A673 (cell line): ENCODE data around the gene CFAP57. TPM values are rescaled to one million over a fixed set of nuclear protein-coding genes. Genes with fewer than 3 reads are reported as not detected.

Experiments used
- BruUV-seq: library from RNA; stranded (reverse); fragments of 400-500 nt; replicated peaks from 2 replicates; lab custom pipeline; 2021; lab: Mats Ljungman, UMichigan
- CTCF ChIA-PET: fragments of 300-600 bp; sonication (Branson Sonifier 250); formaldehyde crosslinking; loops from one replicate; lab custom pipeline; 2022; ENCODE audit warnings: antibody characterized with exemption; lab: Charles Lee
- POLR2A ChIA-PET: fragments of 300-600 bp; sonication (Branson Sonifier 250); formaldehyde crosslinking; loops from one replicate; lab custom pipeline; 2022; ENCODE audit warnings: antibody characterized with exemption; ENCODE audit not compliant: low non-redundant PET; lab: Charles Lee
- DNase-seq: peaks from one replicate; pipeline ENCODE4 v3.0.0-alpha.2; 2015; ENCODE audit warnings: low spot score
- H3K27ac ChIP-seq: fragments of 200-600 bp; sonication (generic); 2 replicates; pipeline ENCODE4 v1.5.1; 2016; ENCODE audit warnings: mixed run types, low read depth, mild to moderate bottlenecking, mixed read lengths, antibody characterized with exemption, low read length; ENCODE audit not compliant: poor library complexity, severe bottlenecking
- H3K27me3 ChIP-seq: fragments of 200-600 bp; sonication (generic); replicated peaks from 2 replicates; pipeline ENCODE4 v1.6.1; 2017; ENCODE audit warnings: mixed run types, low read depth, mild to moderate bottlenecking, mixed read lengths, antibody characterized with exemption, low read length; ENCODE audit not compliant: insufficient read depth, poor library complexity
- H3K36me3 ChIP-seq: fragments of 200-600 bp; sonication (generic); 2 replicates; pipeline ENCODE4 v1.6.1; 2016; ENCODE audit warnings: mixed run types, mild to moderate bottlenecking, mixed read lengths, antibody characterized with exemption, low read length; ENCODE audit not compliant: insufficient read depth, poor library complexity, severe bottlenecking
- H3K4me1 ChIP-seq: fragments of 200-600 bp; sonication (generic); 2 replicates; pipeline ENCODE4 v1.6.1; 2017; ENCODE audit warnings: mixed run types, mild to moderate bottlenecking, mixed read lengths, antibody characterized with exemption, low read length; ENCODE audit not compliant: insufficient read depth, poor library complexity, severe bottlenecking
- H3K4me3 ChIP-seq: fragments of 200-600 bp; sonication (generic); 2 replicates; pipeline ENCODE4 v1.5.1; 2016; ENCODE audit warnings: low read depth, mixed run types, mild to moderate bottlenecking, mixed read lengths, low read length; ENCODE audit not compliant: poor library complexity, severe bottlenecking
- H3K9me3 ChIP-seq: fragments of 200-600 bp; sonication (generic); 2 replicates; pipeline ENCODE4 v1.6.1; 2016; ENCODE audit warnings: mixed run types, low read depth, mild to moderate bottlenecking, mixed read lengths, antibody characterized with exemption, low read length; ENCODE audit not compliant: poor library complexity, severe bottlenecking
- EZH2 ChIP-seq: fragments of 200-600 bp; sonication (generic); IDR thresholded peaks from 2 replicates; pipeline ENCODE4 v1.6.1; 2017; ENCODE audit warnings: borderline replicate concordance, low read depth, mild to moderate bottlenecking, mixed read lengths, antibody characterized with exemption, low read length; ENCODE audit not compliant: poor library complexity, severe bottlenecking
- intact Hi-C: fragments of 100-400 bp; cut with micrococcal nuclease; formaldehyde crosslinking; loops from one replicate; pipeline ENCODE4 v1.10.0; 2022; ENCODE audit not compliant: unreplicated experiment
- total RNA-seq: library from RNA; stranded (reverse); gene quantifications from 2 replicates; pipeline ENCODE4 v1.2.3, GENCODE V29; 2021
- TF ChIP-seq, protein P1 (sequence below): fragments of 300-800, 200-600 bp; sonication (generic); conservative IDR thresholded peaks from 2 replicates; pipeline ENCODE4 v1.5.1; 2017; ENCODE audit warnings: low read depth, mild to moderate bottlenecking, antibody characterized with exemption, low read length, moderate library complexity, mixed read lengths

The CFAP57 gene
- total RNA-seq, 1 experiment from 2014 or later: 0.73 TPM

DNA sequence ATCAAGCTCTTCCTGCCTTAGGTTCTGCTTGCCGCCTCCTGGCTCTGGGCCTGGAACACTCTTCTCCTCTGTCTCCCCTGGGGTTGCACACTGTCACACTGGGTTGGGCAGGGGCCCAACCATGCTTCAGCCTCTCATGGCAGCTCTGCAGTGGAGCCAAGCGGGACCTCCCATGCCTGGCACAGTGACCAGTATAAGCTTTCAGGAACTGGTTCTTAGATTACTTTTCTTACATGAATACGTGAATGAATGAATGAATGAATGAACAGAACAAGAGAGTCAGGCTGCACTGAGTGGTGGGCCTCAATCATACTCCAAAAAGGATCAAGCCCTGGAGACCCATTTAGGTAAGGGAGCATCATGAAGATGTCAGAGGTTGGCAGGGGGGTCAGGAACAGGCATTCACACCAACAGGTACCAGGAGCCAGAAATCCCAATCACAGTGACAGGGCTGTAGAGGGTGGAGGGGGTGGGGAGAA is 66.9 kb downstream of the CFAP57 start:
- DNase-seq: no peak

DNA sequence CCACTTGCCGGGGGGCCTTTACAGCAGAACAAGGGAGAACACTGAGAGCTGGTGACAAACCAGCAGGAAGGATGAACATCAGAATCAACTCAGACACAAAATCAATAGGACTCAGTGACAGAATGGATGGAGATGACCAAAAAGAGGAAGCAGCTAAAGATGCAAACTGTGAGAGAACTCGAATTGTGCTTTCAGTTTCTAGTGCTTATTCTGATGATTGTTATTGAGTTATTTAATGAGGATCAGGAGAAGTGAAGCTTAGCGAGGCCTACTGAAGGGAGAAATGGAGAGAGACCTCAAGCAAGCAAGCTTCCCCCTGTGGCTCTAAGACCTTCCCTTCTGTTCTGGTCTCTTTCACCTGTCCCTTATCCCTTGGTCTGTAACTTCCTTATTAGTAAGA is 67.4 kb downstream of the CFAP57 start:
- no peak overlapping the region for H3K4me3 ChIP-seq
- no TSS peak for BruUV-seq
- TF ChIP-seq EZH2: no peak
- TF ChIP-seq, protein P1, sequence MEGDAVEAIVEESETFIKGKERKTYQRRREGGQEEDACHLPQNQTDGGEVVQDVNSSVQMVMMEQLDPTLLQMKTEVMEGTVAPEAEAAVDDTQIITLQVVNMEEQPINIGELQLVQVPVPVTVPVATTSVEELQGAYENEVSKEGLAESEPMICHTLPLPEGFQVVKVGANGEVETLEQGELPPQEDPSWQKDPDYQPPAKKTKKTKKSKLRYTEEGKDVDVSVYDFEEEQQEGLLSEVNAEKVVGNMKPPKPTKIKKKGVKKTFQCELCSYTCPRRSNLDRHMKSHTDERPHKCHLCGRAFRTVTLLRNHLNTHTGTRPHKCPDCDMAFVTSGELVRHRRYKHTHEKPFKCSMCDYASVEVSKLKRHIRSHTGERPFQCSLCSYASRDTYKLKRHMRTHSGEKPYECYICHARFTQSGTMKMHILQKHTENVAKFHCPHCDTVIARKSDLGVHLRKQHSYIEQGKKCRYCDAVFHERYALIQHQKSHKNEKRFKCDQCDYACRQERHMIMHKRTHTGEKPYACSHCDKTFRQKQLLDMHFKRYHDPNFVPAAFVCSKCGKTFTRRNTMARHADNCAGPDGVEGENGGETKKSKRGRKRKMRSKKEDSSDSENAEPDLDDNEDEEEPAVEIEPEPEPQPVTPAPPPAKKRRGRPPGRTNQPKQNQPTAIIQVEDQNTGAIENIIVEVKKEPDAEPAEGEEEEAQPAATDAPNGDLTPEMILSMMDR: no peak
- H3K27me3 ChIP-seq: no peaks in the 10 kb centered on the region
- H3K4me1 ChIP-seq: no peaks in the 10 kb centered on the region
- no peaks in the 10 kb centered on the region for H3K36me3 ChIP-seq
- no peak for DNase-seq
- intact Hi-C loops: no loop called here
- CTCF ChIA-PET: interaction anchor here (1.7 kb wide), 1 partner anchor 175 kb away, joined by 6 read pairs; no protein-coding TSS in a partner anchor
- POLR2A ChIA-PET: no interaction called here
- no peak overlapping the region for H3K27ac ChIP-seq
- no peaks in the 10 kb centered on the region for H3K9me3 ChIP-seq

More for the DNA sequence above, 66.9 kb downstream of the CFAP57 start:
- Histone ChIP-seq H3K27me3 (no peaks in the 10 kb centered on the region), H3K4me1 (no peaks in the 10 kb centered on the region), H3K27ac (no peak overlapping the region), H3K4me3 (no peak overlapping the region), H3K36me3 (no peaks in the 10 kb centered on the region), H3K9me3 (no peaks in the 10 kb centered on the region)
- intact Hi-C loops: no loop called here
- no peak for TF ChIP-seq EZH2
- TF ChIP-seq, protein P1: no peak
- BruUV-seq: no TSS peak
- CTCF ChIA-PET: interaction anchor here (1.7 kb wide), 1 partner anchor 175 kb away, joined by 6 read pairs; no protein-coding TSS in a partner anchor
- POLR2A ChIA-PET: no interaction called here

DNA sequence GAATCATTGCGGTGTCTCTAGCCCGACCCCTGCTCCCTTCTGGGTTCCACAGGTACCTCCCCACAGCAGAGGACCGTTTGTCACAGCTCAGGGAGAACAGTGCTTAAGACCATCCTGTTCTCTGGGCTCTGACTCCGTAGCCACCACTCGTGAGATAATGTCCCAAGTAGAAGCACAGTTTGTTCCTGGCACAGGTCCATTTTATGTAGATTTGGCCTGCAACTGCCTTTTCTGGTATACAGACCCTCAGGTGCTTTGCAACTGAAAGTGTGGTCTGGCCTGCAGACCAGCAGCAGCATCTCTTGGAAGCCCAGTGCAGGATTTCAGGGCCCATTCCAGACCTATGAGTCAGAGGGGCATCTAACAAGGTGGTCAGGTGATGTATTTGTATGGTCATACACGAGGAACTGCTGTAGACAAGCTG is 69.3 kb downstream of the CFAP57 start:
- ChIA-PET POLR2A (no interaction called here), CTCF (no interaction called here)
- Histone ChIP-seq H3K4me1 (no peaks in the 10 kb centered on the region), H3K9me3 (no peaks in the 10 kb centered on the region), H3K27me3 (no peaks in the 10 kb centered on the region), H3K4me3 (no peak overlapping the region), H3K27ac (no peak overlapping the region), H3K36me3 (no peaks in the 10 kb centered on the region)
- TF ChIP-seq, protein P1: no peak
- TF ChIP-seq EZH2: no peak
- no TSS peak for BruUV-seq
- no peak for DNase-seq
- intact Hi-C loops: loop anchor here (10.0 kb wide), 1 partner anchor 113 kb away; the partner anchor contains the start of gene CDC20
